D341Med (cell line): ENCODE results near the gene ELMO1.

ENCODE experiments used
- DNase-seq: peaks from one replicate; pipeline ENCODE4 v3.0.0; 2012; ENCODE audit warnings: low spot score

The ELMO1 gene

GRCh38 chr7:37119296-37119860 lies 329.3 kb downstream of the ELMO1 start:
- DNase-seq: no peak

- no peak for DNase-seq
Observed at GRCh38 chr7:37118004-37118403, 330.7 kb downstream of the ELMO1 start.

- no peak for DNase-seq
Observed at GRCh38 chr7:37117292-37117691, 331.4 kb downstream of the ELMO1 start.

GRCh38 chr7:37116093-37116701 lies 332.5 kb downstream of the ELMO1 start:
- no peak for DNase-seq

GRCh38 chr7:37113661-37114355 lies 334.9 kb downstream of the ELMO1 start:
- no peak for DNase-seq

GRCh38 chr7:37112876-37113275 lies 335.8 kb downstream of the ELMO1 start:
- no peak for DNase-seq

- DNase-seq: no peak
Observed at GRCh38 chr7:37112218-37112617, 336.4 kb downstream of the ELMO1 start.

- no peak for DNase-seq
Observed at GRCh38 chr7:37111459-37111858, 337.2 kb downstream of the ELMO1 start.

GRCh38 chr7:37110660-37111424 lies 337.8 kb downstream of the ELMO1 start:
- DNase-seq: no peak

- no peak for DNase-seq
Observed at GRCh38 chr7:37109843-37110242, 338.8 kb downstream of the ELMO1 start.

GRCh38 chr7:37109016-37109683 lies 339.5 kb downstream of the ELMO1 start:
- no peak for DNase-seq

GRCh38 chr7:37108615-37109014 lies 340.0 kb downstream of the ELMO1 start:
- DNase-seq: no peak

GRCh38 chr7:37107047-37107750 lies 341.5 kb downstream of the ELMO1 start:
- no peak for DNase-seq

GRCh38 chr7:37105762-37106161 lies 342.9 kb downstream of the ELMO1 start:
- DNase-seq: no peak

GRCh38 chr7:37104822-37105518 lies 343.7 kb downstream of the ELMO1 start:
- DNase-seq: no peak

- DNase-seq: no peak
Observed at GRCh38 chr7:37102518-37103137, 346.0 kb downstream of the ELMO1 start.

- DNase-seq: no peak
Observed at GRCh38 chr7:37100735-37101331, 347.8 kb downstream of the ELMO1 start.

- no peak for DNase-seq
Observed at GRCh38 chr7:37098762-37099161, 349.9 kb downstream of the ELMO1 start.

- DNase-seq: no peak
Observed at GRCh38 chr7:37097983-37098382, 350.7 kb downstream of the ELMO1 start.

GRCh38 chr7:37097276-37097675 lies 351.4 kb downstream of the ELMO1 start:
- no peak for DNase-seq
